ENCODE results near the gene AGT.

DNA sequence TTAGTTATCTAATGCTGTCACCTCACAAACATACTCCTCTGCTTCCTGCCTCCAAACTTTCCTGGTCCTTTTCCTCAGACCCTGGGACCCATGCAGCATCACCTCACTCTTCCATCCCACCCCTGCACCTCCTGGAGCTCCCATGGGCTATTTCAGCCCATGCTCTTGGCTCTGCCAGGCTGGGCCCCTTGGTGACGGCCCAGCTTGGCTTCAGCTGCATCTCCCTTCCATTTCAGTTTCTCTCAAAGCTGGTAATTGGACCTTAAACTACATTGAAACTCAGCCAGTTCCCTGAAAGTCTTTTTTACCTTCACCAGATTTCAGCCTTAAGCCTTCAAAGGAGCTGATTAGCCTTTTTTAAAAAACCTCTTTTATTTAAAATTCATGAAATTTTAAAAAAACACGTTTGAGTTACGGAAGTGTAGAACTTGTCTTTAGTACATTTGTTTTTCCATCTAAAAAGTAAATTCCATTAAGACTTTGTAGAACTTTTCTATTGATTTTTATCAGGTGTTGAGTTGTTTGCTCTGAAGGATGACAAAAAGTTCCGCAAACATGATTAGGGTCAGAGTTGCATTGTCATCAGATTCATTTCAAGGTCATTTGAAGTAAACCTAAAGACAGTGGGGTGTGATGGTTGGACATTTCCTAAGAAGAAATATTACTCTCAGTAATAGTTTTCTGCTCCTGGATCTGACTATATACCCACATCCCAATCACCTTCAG, 33.5 kb downstream of the AGT start:
- TF ChIP-seq POLR2A (IDR thresholded peaks at IDR 0.05) (no peak), CTCF (IDR thresholded peaks at IDR 0.05 in 4 of 5, conservative IDR thresholded peaks at IDR 0.05 in 1 of 5) (no peak)

Measured in gastrocnemius medialis (tissue), 4 donors.